NOMO-1 treated with dmso at 0.1 percent for 144 hours (cell line): ENCODE measurements around the gene SDK1.
A peak's percentile ranks its signal among the peaks of the same experiment; 100 is the strongest.

Experiments
- DNase-seq: peaks from one replicate; lab custom pipeline; 2025; ENCODE audit not compliant: unreplicated experiment; lab: John Stamatoyannopoulos, UW

SDK1 gene

GRCh38 chr7:3289996-3290395 is 11.1 kb upstream of the SDK1 start:
- DNase-seq, result no peak

DNA sequence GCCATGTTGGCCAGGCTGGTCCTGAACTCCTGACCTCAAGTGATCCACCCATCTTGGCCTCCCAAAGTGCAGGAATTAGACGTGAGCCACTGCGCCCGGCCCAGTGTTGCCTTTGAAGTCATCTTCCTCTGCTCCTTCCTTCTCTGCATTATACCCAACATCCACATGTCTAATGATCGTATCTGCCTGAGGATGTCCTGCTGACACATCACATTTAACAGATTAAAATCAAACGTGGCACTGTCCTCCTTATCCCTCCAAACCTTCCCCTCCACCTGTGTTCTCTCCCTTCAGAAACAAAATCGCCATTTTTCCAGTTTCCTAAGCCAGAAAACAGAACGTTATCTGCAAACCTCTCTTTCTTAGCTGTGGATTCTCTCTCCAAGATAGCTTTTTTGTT is 8.4 kb upstream of the SDK1 start:
- no peak for DNase-seq

DNA sequence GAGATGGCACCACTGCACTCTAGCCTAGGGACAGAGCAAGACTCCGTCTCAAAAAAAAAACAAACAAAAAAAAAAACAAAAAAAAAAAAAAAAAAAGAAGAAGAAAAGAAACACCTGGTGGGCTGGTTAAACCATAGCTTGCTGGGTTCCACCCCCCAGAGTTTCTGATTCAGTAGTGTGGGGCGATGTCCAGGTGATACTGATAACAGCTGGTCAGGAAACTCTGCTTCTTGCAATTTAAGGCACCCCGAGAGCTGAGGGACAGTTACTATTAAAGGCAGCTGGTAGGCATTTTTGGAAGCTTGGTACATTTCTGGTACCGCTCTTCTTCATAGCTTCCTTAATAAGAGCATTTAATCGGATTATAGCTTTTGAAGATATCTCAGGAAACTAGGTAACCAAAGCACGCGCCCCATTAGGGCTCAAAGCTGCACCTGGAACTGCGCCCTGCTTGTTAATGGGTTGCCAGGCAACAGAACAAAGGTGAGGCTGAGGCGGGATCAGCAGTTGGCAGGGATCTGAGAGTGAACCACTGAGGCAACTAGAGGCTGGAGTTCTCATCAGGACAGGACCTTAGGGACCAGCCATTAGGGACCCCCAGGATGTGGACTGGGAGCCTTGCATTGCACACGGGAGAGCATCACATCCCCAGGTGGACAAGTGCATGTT is 6.5 kb upstream of the SDK1 start:
- no peak for DNase-seq

DNA sequence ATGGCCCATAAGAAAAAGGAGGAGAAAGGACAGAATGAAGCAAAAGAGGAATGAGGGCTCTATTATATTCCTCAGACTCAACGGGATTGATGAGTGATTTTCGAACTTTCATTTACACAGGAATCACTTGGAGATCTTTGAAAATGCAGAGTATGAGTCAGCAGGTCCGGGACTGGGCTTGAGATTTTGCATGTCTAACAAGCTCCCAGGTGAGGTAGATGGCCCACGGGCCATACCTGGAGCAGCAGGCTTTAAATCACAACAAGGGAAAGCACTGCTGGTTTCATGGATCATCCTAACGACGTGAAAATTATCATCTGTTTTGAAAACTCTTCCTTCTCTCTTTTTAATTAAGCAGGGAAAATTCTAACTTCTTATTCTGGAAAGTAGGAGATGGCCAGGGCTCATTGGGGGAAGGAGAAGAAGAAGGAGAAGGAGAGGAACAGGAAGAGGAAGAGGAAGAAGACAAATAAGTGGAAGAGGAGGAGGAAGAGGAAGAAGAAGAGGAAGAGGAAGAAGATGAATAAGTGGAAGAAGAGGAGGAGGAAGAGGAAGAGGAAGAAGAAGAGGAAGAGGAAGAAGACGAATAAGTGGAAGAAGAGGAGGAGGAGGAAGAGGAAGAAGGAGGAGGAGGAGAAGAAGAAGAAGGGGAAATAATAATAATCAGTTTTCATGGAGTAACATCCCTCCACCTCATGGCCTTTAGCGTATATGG is 3.8 kb upstream of the SDK1 start:
- DNase-seq, result no peak

GRCh38 chr7:3300221-3300650 is 816 bp upstream of the SDK1 start:
- no peak for DNase-seq

DNA sequence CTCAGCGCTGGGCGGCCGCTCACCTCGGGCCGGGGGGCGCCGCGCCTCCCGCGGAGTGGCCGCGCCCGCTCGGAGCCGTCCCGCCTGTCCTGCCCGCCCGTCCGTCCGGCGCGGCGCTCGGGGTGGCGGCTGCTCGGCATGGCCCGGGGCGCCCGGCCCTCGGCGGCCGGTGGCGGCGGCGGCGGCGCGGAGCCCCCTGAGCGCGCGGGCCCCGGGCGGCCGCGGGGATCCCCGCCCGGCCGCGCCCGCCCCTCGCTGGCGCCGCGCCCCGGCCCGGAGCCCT is 338 bp downstream of the SDK1 start:
- no peak for DNase-seq

GRCh38 chr7:3301831-3302618 is 973 bp downstream of the SDK1 start:
- DNase-seq, result peak; percentile 35

DNA sequence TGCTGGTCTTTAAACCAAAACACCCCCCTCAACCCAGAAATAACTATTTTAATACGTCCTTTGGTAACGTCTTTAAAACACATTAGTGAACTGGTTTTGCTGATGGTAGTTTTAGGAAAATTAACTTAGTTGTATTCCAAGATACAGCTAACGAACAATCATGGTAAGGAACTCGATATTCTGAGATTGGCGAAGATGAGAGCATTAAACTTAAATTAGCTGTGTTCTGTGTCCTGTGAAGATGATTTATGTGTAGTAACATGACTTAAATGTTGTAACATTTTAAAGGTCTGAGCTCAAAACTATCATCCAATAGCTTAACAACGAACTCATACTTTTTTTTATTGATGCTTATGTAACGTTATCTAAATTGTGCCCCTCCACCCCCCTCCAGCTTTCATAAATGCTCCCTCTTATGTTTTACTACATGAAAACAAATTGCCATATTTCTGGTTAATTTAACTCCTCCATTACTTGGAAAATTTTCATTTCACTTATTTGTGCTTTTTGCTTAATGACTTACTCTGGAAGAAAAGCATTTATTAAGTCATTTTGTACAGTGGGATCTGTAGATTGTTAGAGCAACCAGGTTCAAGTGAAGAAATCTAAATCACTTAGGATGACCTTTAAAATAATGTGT is 1.7 kb downstream of the SDK1 start:
- DNase-seq, result no peak

GRCh38 chr7:3304131-3304530 is 3.1 kb downstream of the SDK1 start:
- no peak for DNase-seq

- DNase-seq, result no peak
Observed at GRCh38 chr7:3307435-3307834, 6.4 kb downstream of the SDK1 start.

DNA sequence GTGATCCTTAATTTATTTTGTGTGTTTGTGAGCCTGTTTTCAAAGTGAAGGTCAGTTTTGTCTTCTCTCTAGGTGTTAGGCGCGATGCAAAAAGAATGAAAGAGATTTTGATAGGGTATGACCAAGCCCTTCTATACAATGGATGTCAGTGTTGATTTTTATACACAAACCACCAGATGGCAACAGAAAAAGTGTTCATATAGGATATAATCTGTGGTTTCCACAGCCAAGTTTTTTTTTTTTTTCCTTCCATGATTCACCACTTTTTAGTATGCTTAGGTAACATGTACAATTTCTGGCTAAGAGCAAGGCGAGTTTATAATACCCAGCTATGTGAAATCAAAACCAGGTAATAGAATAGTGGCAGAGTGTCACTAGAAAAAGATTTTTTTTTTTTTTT is 8.1 kb downstream of the SDK1 start:
- no peak for DNase-seq

GRCh38 chr7:3309956-3310355 is 8.9 kb downstream of the SDK1 start:
- DNase-seq, result no peak

DNA sequence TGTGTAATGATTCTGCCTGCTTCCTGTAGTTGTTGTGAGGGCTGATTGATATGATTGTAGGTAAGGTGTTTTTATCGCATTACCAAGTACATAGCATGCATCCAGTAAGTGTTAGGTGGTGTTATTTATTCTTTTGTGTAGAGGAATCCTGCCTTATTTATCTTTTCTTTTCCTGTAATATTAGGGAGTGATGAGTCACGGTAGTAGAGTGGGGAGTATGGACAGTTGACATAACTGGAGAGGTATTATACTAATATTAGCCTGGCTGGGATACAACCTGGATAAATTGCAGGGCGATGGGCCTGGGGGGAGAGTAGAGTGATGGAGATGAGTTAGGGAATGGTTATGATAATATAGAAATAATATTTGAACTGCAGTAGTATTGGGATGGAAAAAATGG is 9.8 kb downstream of the SDK1 start:
- DNase-seq, result no peak

- DNase-seq, result no peak
Observed at GRCh38 chr7:3312583-3312982, 11.5 kb downstream of the SDK1 start.

GRCh38 chr7:3318874-3319273 is 17.8 kb downstream of the SDK1 start:
- no peak for DNase-seq

GRCh38 chr7:3321206-3321605 is 20.2 kb downstream of the SDK1 start:
- no peak for DNase-seq

- DNase-seq, result no peak
Observed at GRCh38 chr7:3321745-3322144, 20.7 kb downstream of the SDK1 start.

DNA sequence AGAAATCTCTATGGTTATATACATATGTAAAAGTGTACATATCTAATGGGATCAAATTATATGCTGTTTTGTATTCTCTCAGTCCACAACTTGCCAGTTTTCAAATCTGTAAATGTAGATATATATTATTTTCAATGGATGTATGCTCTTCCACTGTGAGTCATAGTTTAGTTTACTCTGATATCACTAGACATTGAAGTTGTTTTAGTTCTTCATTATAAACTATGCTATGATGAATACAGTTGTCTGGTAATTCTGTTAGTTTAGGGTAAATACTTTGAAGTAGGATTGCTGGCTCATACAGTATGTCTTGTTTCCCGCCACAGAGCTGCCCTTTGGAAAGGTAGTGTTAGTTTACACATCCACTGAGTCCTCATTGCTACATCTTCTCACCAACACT is 25.2 kb downstream of the SDK1 start:
- no peak for DNase-seq

- no peak for DNase-seq
Observed at GRCh38 chr7:3327099-3327498, 26.0 kb downstream of the SDK1 start.

DNA sequence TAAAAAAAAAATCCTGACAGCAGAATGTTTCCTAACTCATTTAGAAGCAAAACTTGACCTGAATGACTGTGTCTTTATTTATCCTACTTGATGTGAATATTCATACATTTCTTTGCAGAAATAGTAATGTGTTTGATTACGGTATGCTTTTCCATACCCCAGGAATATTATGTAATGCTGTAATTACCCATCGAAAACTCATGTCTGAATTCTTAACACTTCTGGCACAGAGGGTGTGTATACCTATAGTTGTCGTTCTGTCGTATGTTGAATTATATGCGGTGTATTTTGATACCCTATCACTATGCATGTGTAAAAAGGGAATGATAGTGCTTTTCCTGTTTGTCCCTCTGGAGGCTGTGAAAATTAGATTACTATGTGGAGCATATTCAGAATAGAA is 26.6 kb downstream of the SDK1 start:
- DNase-seq, result no peak

GRCh38 chr7:3332308-3332707 is 31.3 kb downstream of the SDK1 start:
- no peak for DNase-seq

DNA sequence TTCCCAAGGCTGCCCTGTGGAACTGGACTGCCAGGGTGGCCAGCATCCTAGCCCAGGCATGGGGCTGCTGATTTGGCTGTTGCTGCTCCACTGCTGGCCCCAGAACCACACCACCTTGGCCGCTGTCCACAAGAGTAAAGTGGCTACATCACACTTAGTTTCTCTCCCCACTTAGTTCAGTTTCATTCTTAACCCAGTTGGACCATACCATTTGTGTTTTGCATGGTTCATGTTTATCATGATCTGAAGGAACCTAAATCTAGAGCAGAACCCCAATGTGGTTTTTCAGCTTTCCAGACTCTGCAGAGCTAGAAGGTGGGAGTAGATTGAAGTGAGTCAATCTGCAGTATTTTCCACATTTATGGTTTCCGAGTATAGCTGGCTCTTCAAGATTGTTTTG is 32.8 kb downstream of the SDK1 start:
- no peak for DNase-seq
